NB4 (cell line): Measurements from ENCODE around the gene VASH1.

Experiments used
- DNase-seq: peaks from one replicate; pipeline ENCODE4 v3.0.0; 2010; ENCODE audit warnings: low read depth
- H3K4me3 ChIP-seq: one replicate; pipeline ENCODE4 v1.5.1; 2011; ENCODE audit warnings: mild to moderate bottlenecking, low read depth, low read length, moderate library complexity
- CTCF ChIP-seq: IDR thresholded peaks from one replicate; pipeline ENCODE4 v1.5.1; 2012; ENCODE audit warnings: low read depth, low read length
- MAX ChIP-seq: IDR thresholded peaks from 2 replicates; pipeline ENCODE4 v1.6.1; 2011; ENCODE audit warnings: low read depth, low read length
- MYC ChIP-seq: IDR thresholded peaks from 2 replicates; pipeline ENCODE4 v1.6.1; 2011; ENCODE audit warnings: low read depth, low read length
- POLR2A ChIP-seq: IDR thresholded peaks from 2 replicates; pipeline ENCODE4 v1.6.1; 2011; ENCODE audit warnings: mild to moderate bottlenecking; ENCODE audit not compliant: insufficient read length; ENCODE audit errors: extremely low read depth

VASH1 gene

GRCh38 chr14:76776428-76777251 is 15.4 kb downstream of the VASH1 start:
- no peak for TF ChIP-seq POLR2A
- peak; percentile 58; the same call in 1 of the 2 replicates for TF ChIP-seq MAX
- TF ChIP-seq CTCF: peak; percentile 9
- peak; percentile 45; the same call in 1 of the 2 replicates for TF ChIP-seq MYC
- no peak overlapping the region for H3K4me3 ChIP-seq
- DNase-seq: peak; percentile 77

- no peak overlapping the region for H3K4me3 ChIP-seq
- no peak for DNase-seq
- TF ChIP-seq CTCF (no peak), POLR2A (no peak), MYC (no peak), MAX (no peak)
Observed at GRCh38 chr14:76777721-76778120, 16.5 kb downstream of the VASH1 start.

- H3K4me3 ChIP-seq: no peak overlapping the region
- TF ChIP-seq MAX: no peak
- no peak for TF ChIP-seq MYC
- no peak for TF ChIP-seq CTCF
- no peak for TF ChIP-seq POLR2A
- DNase-seq: no peak
Observed at GRCh38 chr14:76778546-76779215, 17.4 kb downstream of the VASH1 start.

DNA sequence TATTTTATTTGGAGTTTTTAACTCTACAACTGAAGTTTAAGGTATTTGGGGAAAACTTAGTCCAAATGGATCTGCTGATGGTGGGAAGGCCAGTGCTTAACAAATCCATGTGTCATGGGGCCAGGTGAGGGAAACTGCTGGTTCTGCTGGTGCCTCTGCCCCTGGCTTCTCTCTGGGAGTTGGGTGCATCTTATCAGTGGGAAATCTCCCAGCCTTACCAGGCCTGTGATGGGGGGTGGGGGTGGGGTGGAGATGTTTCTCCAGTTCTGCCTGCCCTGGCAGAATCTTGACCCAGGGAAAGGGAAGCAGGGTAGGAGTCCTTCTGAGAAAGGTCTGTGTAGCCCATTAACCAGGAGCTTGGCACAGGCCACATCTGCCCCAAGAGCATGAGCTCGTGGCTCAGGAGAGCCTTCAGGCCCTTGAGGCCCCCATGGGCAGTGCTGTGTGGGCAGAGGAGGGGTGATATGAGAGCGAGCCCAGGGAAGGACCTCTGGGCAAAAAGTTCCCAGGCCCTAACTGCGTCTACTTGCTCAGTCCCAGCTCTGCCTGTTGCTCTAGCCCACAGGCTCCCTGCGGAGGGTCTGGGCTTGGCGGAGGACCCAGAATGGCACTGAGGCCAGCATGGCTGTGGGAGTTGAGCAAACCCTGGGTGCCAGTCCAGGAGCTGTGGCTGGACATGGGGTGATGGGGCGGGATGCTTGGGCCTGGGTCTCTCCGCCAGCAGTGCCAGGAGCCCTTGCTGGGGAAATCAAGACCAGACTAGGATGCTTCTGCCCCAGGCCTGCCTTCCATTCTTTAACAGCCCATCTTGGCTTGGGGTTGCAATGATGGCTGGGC is 18.2 kb downstream of the VASH1 start:
- TF ChIP-seq MAX: no peak
- no peak for TF ChIP-seq MYC
- no peak for TF ChIP-seq POLR2A
- TF ChIP-seq CTCF: no peak
- DNase-seq: no peak
- no peak overlapping the region for H3K4me3 ChIP-seq

DNA sequence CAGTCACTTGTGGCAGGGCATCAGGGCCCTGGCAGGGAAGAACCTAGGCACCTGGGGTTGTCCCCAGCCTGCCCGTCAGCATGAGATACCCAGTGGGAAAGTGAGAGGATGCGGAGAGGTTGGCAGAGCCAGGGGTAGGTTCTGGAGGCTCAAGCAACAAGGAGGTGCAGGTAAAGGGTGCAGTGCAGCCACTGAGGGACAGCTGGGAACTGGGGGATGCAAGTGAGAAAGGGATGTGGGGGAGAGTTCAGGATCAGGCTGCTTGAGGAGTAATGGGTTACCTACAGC is 18.7 kb downstream of the VASH1 start:
- DNase-seq: no peak
- H3K4me3 ChIP-seq: no peak overlapping the region
- TF ChIP-seq CTCF (no peak), POLR2A (no peak), MAX (no peak), MYC (no peak)
